Choroid plexus epithelial cell (primary cell): ENCODE measurements around the gene TMEM132D.

Experiments
- DNase-seq: peaks from one replicate; pipeline ENCODE4 v3.0.0-alpha.2; 2010; ENCODE audit warnings: low read depth
- H3K4me3 ChIP-seq: 2 replicates; pipeline ENCODE4 v1.5.1; 2011; ENCODE audit warnings: low read depth, mild to moderate bottlenecking, control low read depth, low read length, moderate library complexity
- CTCF ChIP-seq: conservative IDR thresholded peaks from 2 replicates; pipeline ENCODE4 v1.5.1; 2011; ENCODE audit warnings: low read depth, mild to moderate bottlenecking, control low read depth, inconsistent platforms, low read length, moderate library complexity

The TMEM132D gene

DNA sequence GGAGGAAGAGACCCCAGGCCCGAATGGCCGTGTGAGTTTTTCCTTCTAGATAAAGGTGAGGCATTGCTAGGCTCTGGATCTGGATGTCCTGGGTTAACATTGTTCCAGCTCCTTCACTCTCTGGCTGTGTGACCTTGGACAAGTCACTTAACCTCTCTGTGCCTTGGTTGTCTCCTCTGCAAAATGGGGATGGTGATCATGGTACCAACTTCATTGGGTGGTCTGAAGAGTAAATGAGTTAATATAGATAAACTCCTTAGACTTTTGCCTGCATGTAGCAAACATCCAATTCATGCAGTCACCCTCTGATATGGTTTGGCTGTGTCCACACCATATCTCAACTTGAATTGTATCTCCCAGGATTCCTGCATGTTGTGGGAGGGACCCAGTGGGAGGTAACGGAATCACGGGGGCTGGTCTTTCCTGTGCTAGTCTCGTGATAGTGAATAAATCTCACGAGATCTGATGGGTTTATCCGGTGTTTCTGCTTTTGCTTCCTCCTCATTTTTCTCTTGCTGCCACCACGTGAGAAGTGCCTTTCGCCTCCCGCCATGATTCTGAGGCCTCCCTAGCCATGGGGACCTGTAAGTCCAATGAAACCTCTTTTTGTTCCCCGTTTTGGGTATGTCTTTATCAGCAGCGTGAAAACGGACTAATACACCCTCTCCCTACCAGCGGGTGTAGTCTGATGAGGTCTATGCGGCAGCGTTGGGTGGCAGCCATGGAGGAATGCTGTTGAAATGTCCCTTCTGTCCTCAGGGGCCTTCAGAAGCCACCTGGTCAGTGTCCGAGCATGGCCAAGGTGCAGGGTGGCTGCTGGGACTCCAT is 794.4 kb downstream of the TMEM132D start:
- TF ChIP-seq CTCF = no peak
- H3K4me3 ChIP-seq = no peak overlapping the region
- no peak for DNase-seq

DNA sequence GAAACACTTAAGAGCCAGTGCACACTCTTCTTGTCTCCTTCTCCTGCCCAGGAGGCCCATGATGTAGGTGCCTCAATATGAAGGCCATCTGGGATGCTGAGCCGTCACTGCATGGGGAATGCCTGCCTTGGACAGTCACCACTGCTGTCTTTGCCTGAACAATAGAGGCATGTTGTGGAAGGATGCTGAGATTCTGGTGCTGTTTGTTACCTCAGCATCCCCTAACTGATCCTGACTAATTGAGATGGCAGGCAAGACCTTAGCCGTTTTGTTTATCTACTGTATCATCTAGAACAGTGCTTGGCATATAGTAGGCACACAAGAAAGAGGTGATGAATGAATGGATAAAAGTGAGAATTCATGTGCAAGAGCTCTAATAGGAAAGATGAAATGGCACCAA is 797.1 kb downstream of the TMEM132D start:
- DNase-seq = no peak
- no peak for TF ChIP-seq CTCF
- no peak overlapping the region for H3K4me3 ChIP-seq

DNA sequence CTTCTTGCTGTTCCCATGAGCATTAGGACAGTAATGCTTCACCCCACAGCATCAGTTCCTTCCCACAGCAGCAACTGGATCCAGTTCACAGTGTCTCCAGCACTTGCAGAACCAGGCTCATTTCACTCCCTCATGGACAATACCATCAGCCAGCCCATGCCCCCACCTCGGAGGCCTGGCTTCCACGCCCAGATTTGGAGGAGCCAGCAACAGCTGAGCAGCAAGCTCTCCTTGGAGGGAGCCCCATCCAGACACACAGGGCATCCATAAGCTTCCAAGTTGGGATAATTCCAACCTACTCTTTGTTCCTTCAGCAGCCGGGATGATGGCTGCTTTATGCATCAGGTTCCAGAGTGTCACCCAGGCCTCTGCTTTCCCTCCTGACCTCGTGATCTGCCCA is 800.6 kb downstream of the TMEM132D start:
- TF ChIP-seq CTCF = no peak
- DNase-seq = no peak

DNA sequence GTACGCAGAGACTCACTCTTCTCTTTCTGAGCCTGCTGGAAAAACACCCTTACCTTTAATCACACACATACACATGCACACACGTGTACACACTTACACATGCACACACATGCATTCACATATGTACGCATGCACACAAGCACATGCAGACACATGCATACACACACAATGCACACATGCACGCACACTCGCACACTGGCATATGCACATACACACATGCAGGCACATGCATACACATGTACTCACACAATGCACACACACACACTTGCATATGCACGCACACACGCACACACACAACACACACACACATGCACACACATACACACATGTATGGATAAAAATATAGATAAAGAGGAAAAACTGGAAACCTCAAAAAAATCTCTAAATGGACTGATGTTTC is 801.6 kb downstream of the TMEM132D start:
- H3K4me3 ChIP-seq = no peak overlapping the region
- DNase-seq = no peak

More for the DNA sequence above, 800.6 kb downstream of the TMEM132D start:
- no peak overlapping the region for H3K4me3 ChIP-seq

GRCh38 chr12:129101816-129102215 is 802.0 kb downstream of the TMEM132D start:
- TF ChIP-seq CTCF = no peak
- H3K4me3 ChIP-seq = no peak overlapping the region
- no peak for DNase-seq

More for the DNA sequence above, 801.6 kb downstream of the TMEM132D start:
- no peak for TF ChIP-seq CTCF

DNA sequence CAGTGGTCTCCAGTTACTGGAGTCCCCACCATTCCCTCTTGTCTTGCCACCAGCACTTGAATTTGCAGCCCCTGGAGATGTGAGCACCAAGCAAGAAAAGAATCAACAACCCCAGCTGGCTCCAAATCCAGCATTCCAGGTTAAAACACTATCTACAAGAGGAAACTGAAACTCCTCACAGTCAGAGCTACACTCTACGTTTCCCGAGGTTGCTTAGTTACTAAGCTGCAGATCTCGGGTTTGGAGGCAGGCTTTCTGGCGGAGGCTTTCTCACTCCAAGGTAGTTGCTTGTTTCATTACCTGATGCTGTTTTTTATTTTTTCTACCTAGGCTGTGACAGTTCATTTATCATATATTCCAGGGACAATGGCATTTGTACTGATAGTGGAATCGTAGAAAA is 802.4 kb downstream of the TMEM132D start:
- no peak for TF ChIP-seq CTCF
- no peak overlapping the region for H3K4me3 ChIP-seq
- DNase-seq = no peak

DNA sequence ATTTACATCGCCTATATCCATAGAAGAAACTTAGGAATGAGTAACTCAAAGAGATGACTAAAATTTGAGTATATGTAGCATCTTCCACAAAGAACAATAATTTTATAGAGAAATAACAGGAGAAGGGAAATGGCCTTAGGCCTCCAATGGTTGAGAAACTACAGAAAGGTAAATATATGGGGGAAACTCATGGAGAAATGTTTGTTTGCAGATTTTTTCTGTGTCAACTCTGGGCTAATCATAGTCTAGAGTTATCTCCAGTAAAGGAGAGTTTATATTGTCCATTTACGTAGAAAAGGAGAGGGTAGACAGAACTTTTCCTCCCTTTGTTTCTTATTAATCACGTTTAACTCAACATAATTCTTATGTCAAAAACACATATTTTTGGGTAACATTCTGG is 806.4 kb downstream of the TMEM132D start:
- no peak for DNase-seq
- H3K4me3 ChIP-seq = no peak overlapping the region
- no peak for TF ChIP-seq CTCF
